ENCODE measurements around the gene SLC37A4. TPM values are rescaled to one million over a fixed set of nuclear protein-coding genes. Genes with fewer than 3 reads are reported as not detected.

The SLC37A4 gene
- total and polyA plus RNA-seq, 2 donors (not counting 3 experiments of a cell fraction or from before 2014, with no cell fraction given) = 21.5 to 36.5 TPM

- Histone ChIP-seq H3K9me3 (replicated peaks; ENCODE audit: control insufficient read depth, insufficient read depth, low read length) (no peaks in the 10 kb centered on the region), H4K20me1 (replicated peaks; ENCODE audit: control insufficient read depth, extremely low read depth, insufficient read depth, low read length) (no peaks in the 10 kb centered on the region), H3K9ac (replicated peaks; ENCODE audit: extremely low read depth, insufficient read depth, low read length) (no peak overlapping the region), H3K36me3 (ENCODE audit: control insufficient read depth in 2 of 2, extremely low read depth in 1 of 2, insufficient read depth in 2 of 2, low read length in 2 of 2) (no peaks in the 10 kb centered on the region), H3K4me3 (replicated peaks in 1 of 3; ENCODE audit: insufficient read depth in 1 of 3, low read depth in 1 of 3, low read length in 3 of 3) (no peak overlapping the region), H3K4me2 (ENCODE audit: insufficient read depth, low read length) (no peak overlapping the region), H3K4me1 (ENCODE audit: control insufficient read depth, extremely low read depth, insufficient read depth, low read length) (no peaks in the 10 kb centered on the region), H2AFZ (ENCODE audit: low read depth, low read length) (no peak overlapping the region), H3K27me3 (ENCODE audit: control insufficient read depth in 2 of 2, insufficient read depth in 2 of 2, low read length in 2 of 2) (peaks cover 10 to 15% of the 10 kb centered on the region in 2 experiments), H3K9me1 (replicated peaks; ENCODE audit: control insufficient read depth, extremely low read depth, insufficient read depth, low read length) (no peaks in the 10 kb centered on the region), H3K79me2 (ENCODE audit: control insufficient read depth, insufficient read depth, low read length) (no peaks in the 10 kb centered on the region), H3K27ac (ENCODE audit: insufficient read depth, low read depth, low read length) (no peak overlapping the region)
- ChIA-PET POLR2A (no interaction called here), CTCF (interaction anchor here (1.0 to 1.5 kb wide), 2 partner anchors 14 to 21 kb away, joined by 3 to 4 read pairs; partner anchors contain the start of gene CENATAC)
- intact Hi-C loops (cut with micrococcal nuclease) (no loop called here), dilution Hi-C loops (cut with MboI; ENCODE audit: extremely low pct_ligation_motif_present, low sequenced_read_pairs) (no loop called here)
- TF ChIP-seq FOS (IDR thresholded peaks at IDR 0.05; ENCODE audit: borderline replicate concordance, insufficient read depth, low read length) (no peak), MYC (IDR thresholded peaks at IDR 0.05; ENCODE audit: low read depth, low read length) (no peak), POLR2A (IDR thresholded peaks at IDR 0.05; ENCODE audit: low read depth, low read length) (no peak), EZH2 (IDR thresholded peaks at IDR 0.05; ENCODE audit: borderline replicate concordance, low read depth, low read length, severe bottlenecking) (no peak), JUN (IDR thresholded peaks at IDR 0.05; ENCODE audit: borderline replicate concordance, insufficient read depth, insufficient read length, low read depth) (no peak), POLR2AphosphoS5 (IDR thresholded peaks at IDR 0.05; ENCODE audit: insufficient read depth, low read depth, low read length) (no peak), GATA2 (IDR thresholded peaks at IDR 0.05; ENCODE audit: insufficient read depth, insufficient read length, low read depth, low read length) (no peak)
- TF ChIP-seq, protein P1, sequence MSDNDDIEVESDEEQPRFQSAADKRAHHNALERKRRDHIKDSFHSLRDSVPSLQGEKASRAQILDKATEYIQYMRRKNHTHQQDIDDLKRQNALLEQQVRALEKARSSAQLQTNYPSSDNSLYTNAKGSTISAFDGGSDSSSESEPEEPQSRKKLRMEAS (IDR thresholded peaks at IDR 0.05; ENCODE audit: insufficient read depth, insufficient read length) = no peak
- TF ChIP-seq, protein P2, sequence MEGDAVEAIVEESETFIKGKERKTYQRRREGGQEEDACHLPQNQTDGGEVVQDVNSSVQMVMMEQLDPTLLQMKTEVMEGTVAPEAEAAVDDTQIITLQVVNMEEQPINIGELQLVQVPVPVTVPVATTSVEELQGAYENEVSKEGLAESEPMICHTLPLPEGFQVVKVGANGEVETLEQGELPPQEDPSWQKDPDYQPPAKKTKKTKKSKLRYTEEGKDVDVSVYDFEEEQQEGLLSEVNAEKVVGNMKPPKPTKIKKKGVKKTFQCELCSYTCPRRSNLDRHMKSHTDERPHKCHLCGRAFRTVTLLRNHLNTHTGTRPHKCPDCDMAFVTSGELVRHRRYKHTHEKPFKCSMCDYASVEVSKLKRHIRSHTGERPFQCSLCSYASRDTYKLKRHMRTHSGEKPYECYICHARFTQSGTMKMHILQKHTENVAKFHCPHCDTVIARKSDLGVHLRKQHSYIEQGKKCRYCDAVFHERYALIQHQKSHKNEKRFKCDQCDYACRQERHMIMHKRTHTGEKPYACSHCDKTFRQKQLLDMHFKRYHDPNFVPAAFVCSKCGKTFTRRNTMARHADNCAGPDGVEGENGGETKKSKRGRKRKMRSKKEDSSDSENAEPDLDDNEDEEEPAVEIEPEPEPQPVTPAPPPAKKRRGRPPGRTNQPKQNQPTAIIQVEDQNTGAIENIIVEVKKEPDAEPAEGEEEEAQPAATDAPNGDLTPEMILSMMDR (IDR thresholded peaks at IDR 0.05; ENCODE audit: extremely low read depth in 1 of 2, insufficient read depth in 1 of 2, low read depth in 1 of 2, low read length in 2 of 2) = no peak
- FAIRE-seq (no peak), DNase-seq (ENCODE audit: low read depth, low spot score) (no peak)
- BruUV-seq (replicated peaks) = no TSS peak
These were observed 54.6 kb downstream of the SLC37A4 start for GRCh38 chr11:118975771-118976709.

Small RNA genes lying within 50 kb of the gene (microRNA-seq; reads per million reads assigned to microRNA genes)
- not detected for gene MIR3656 (ENCODE audit: borderline number of aligned reads, borderline replicate concordance)

Small RNA genes lying within 50 kb of the gene (small RNA-seq; reads per million reads assigned to genes)
- gene AP003392.2 (ENCODE audit: insufficient read depth, insufficient read length, low read depth, low replicate concordance) (not detected), gene RF00017 (ENCODE audit: insufficient read depth, insufficient read length, low read depth, low replicate concordance) (not detected), gene RF00019 (ENCODE audit: insufficient read depth, insufficient read length, low read depth, low replicate concordance) (not detected)

Other genes starting within 250 kb of the SLC37A4 start
- gene DDX6, start 239.7 kb downstream of the SLC37A4 start, total RNA-seq = 132 and 138 TPM in 2 replicates
- 13.2 and 19.1 TPM in 2 replicates for gene DDX6, start 239.7 kb downstream of the SLC37A4 start, polyA plus RNA-seq
- gene CXCR5, start 147.0 kb downstream of the SLC37A4 start, total RNA-seq = not detected in 2 replicates
- gene CXCR5, start 147.0 kb downstream of the SLC37A4 start, polyA plus RNA-seq = not detected in 2 replicates
- 44.7 and 48.8 TPM in 2 replicates for gene BCL9L, start 105.0 kb downstream of the SLC37A4 start, total RNA-seq
- 7.3 and 10.2 TPM in 2 replicates for gene BCL9L, start 105.0 kb downstream of the SLC37A4 start, polyA plus RNA-seq
- not detected in 2 replicates for gene UPK2, start 74.6 kb downstream of the SLC37A4 start, total RNA-seq
- gene UPK2, start 74.6 kb downstream of the SLC37A4 start, polyA plus RNA-seq = 0.11 and 0.13 TPM in 2 replicates
- gene FOXR1, start 59.1 kb downstream of the SLC37A4 start, total RNA-seq = not detected in 2 replicates
- not detected in 2 replicates for gene FOXR1, start 59.1 kb downstream of the SLC37A4 start, polyA plus RNA-seq
- 39.0 and 41.8 TPM in 2 replicates for gene CENATAC, start 32.7 kb downstream of the SLC37A4 start, total RNA-seq
- 14.2 and 14.6 TPM in 2 replicates for gene CENATAC, start 32.7 kb downstream of the SLC37A4 start, polyA plus RNA-seq
- 992 and 1,027 TPM in 2 replicates for gene RPS25, start 12.5 kb downstream of the SLC37A4 start, total RNA-seq
- gene RPS25, start 12.5 kb downstream of the SLC37A4 start, polyA plus RNA-seq = 579 and 887 TPM in 2 replicates
- 64.2 and 79.3 TPM in 2 replicates for gene TRAPPC4, start 12.1 kb downstream of the SLC37A4 start, total RNA-seq
- gene TRAPPC4, start 12.1 kb downstream of the SLC37A4 start, polyA plus RNA-seq = 180 and 224 TPM in 2 replicates
- 286 and 302 TPM in 2 replicates for gene HYOU1, start 26.3 kb upstream of the SLC37A4 start, total RNA-seq
- gene HYOU1, start 26.3 kb upstream of the SLC37A4 start, polyA plus RNA-seq = 318 and 355 TPM in 2 replicates
- gene VPS11, start 36.9 kb upstream of the SLC37A4 start, total RNA-seq = 27.0 and 31.0 TPM in 2 replicates
- 25.4 and 26.4 TPM in 2 replicates for gene VPS11, start 36.9 kb upstream of the SLC37A4 start, polyA plus RNA-seq
- gene HMBS, start 54.0 kb upstream of the SLC37A4 start, total RNA-seq = 13.5 and 16.1 TPM in 2 replicates
- gene HMBS, start 54.0 kb upstream of the SLC37A4 start, polyA plus RNA-seq = 23.9 and 24.8 TPM in 2 replicates
- 48.4 and 62.0 TPM in 2 replicates for gene DPAGT1, start 71.0 kb upstream of the SLC37A4 start, total RNA-seq
- gene DPAGT1, start 71.0 kb upstream of the SLC37A4 start, polyA plus RNA-seq = 203 and 212 TPM in 2 replicates
- gene C2CD2L, start 76.5 kb upstream of the SLC37A4 start, total RNA-seq = 10.4 and 10.5 TPM in 2 replicates
- gene C2CD2L, start 76.5 kb upstream of the SLC37A4 start, polyA plus RNA-seq = 9.1 and 10.2 TPM in 2 replicates
- gene HINFP, start 90.7 kb upstream of the SLC37A4 start, total RNA-seq = 32.6 and 33.4 TPM in 2 replicates
- 30.8 and 34.6 TPM in 2 replicates for gene HINFP, start 90.7 kb upstream of the SLC37A4 start, polyA plus RNA-seq
- gene ABCG4, start 118.2 kb upstream of the SLC37A4 start, total RNA-seq = 0.67 and 1.7 TPM in 2 replicates
- 1.0 TPM in 2 replicates for gene ABCG4, start 118.2 kb upstream of the SLC37A4 start, polyA plus RNA-seq
- gene NLRX1, start 137.8 kb upstream of the SLC37A4 start, total RNA-seq = 14.6 and 15.1 TPM in 2 replicates
- 15.5 and 18.3 TPM in 2 replicates for gene NLRX1, start 137.8 kb upstream of the SLC37A4 start, polyA plus RNA-seq
- not detected in 2 replicates for gene NHERF4, start 154.6 kb upstream of the SLC37A4 start, total RNA-seq
- not detected in 2 replicates for gene NHERF4, start 154.6 kb upstream of the SLC37A4 start, polyA plus RNA-seq
- 40.1 and 41.5 TPM in 2 replicates for gene CBL, start 175.5 kb upstream of the SLC37A4 start, total RNA-seq
- 12.5 and 15.5 TPM in 2 replicates for gene CBL, start 175.5 kb upstream of the SLC37A4 start, polyA plus RNA-seq

Data from endothelial cell of umbilical vein (primary cell).